Mesothelial cell of epicardium (in vitro differentiated cells): ENCODE measurements around the gene BIRC7. TPM values are rescaled to one million over a fixed set of nuclear protein-coding genes. Genes with fewer than 3 reads are reported as not detected.

Source experiments
- DNase-seq, 2 experiments: peaks; one replicate each; pipeline ENCODE4 v3.0.0; 2021; ENCODE audit warnings: low spot score in 2 of 2; ENCODE audit not compliant: unreplicated experiment in 2 of 2
- H3K27ac Mint-ChIP-seq: 2 replicates; pipeline ENCODE4 v1.8.0; 2021; ENCODE audit warnings: mixed read lengths
- H3K27me3 Mint-ChIP-seq: 2 replicates; pipeline ENCODE4 v1.8.0; 2021; ENCODE audit warnings: low read depth, mixed read lengths
- H3K36me3 Mint-ChIP-seq: 2 replicates; pipeline ENCODE4 v1.8.0; 2021; ENCODE audit warnings: mixed read lengths
- H3K4me1 Mint-ChIP-seq: 2 replicates; pipeline ENCODE4 v1.8.0; 2021; ENCODE audit warnings: mixed read lengths
- H3K4me3 Mint-ChIP-seq: 2 replicates; pipeline ENCODE4 v1.8.0; 2021; ENCODE audit warnings: mild to moderate bottlenecking, moderate library complexity, mixed read lengths
- H3K9me3 Mint-ChIP-seq: 2 replicates; pipeline ENCODE4 v1.8.0; 2021; ENCODE audit warnings: mixed read lengths
- total RNA-seq: library from RNA; stranded (reverse); gene quantifications from 3 replicates; pipeline ENCODE4 v1.2.1, GENCODE V29; 2021
- TF ChIP-seq, protein P1 (sequence below): fragments of 200-600 bp; sonication (generic); IDR thresholded peaks from one replicate; pipeline ENCODE4 v1.5.0; 2021; ENCODE audit warnings: antibody characterized with exemption; ENCODE audit not compliant: unreplicated experiment

BIRC7 gene
- total RNA-seq, 1 donor from 2014 or later: 0.36 TPM

DNA sequence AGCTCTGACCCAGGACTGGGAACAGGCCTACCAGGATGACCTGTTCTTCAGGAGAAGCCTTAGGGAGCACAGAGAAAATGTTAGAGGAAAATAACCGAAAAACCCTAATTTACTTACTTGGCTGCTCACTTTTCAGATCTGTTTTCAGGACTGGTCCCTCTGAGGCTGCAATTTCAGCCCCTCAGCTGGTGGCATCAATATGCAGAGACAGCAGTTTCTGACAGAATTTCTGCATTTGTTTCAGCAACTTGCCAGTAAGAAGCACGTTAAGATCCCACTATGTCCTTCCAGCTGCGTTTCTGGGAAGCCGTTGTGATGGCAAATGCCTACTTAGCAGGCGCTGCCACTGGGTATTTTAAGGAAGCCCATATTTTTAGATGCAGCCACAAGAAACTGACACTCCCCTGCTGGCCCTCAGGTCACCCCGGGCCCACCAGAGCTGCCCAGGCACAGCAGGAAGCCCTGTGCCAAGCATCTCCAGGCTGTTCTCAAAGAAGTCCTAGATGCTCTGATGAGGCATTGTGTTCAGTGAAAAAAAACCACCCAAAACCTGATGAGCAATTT, 27.3 kb upstream of the BIRC7 start:
- Mint-ChIP-seq H3K4me3 (no peak overlapping the region), H3K4me1 (peaks cover 8% of the 10 kb centered on the region), H3K27me3 (no peaks in the 10 kb centered on the region), H3K27ac (no peak overlapping the region), H3K9me3 (no peaks in the 10 kb centered on the region), H3K36me3 (peaks cover 26% of the 10 kb centered on the region)
- no peak for DNase-seq
- TF ChIP-seq, protein P1, sequence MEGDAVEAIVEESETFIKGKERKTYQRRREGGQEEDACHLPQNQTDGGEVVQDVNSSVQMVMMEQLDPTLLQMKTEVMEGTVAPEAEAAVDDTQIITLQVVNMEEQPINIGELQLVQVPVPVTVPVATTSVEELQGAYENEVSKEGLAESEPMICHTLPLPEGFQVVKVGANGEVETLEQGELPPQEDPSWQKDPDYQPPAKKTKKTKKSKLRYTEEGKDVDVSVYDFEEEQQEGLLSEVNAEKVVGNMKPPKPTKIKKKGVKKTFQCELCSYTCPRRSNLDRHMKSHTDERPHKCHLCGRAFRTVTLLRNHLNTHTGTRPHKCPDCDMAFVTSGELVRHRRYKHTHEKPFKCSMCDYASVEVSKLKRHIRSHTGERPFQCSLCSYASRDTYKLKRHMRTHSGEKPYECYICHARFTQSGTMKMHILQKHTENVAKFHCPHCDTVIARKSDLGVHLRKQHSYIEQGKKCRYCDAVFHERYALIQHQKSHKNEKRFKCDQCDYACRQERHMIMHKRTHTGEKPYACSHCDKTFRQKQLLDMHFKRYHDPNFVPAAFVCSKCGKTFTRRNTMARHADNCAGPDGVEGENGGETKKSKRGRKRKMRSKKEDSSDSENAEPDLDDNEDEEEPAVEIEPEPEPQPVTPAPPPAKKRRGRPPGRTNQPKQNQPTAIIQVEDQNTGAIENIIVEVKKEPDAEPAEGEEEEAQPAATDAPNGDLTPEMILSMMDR: no peak

DNA sequence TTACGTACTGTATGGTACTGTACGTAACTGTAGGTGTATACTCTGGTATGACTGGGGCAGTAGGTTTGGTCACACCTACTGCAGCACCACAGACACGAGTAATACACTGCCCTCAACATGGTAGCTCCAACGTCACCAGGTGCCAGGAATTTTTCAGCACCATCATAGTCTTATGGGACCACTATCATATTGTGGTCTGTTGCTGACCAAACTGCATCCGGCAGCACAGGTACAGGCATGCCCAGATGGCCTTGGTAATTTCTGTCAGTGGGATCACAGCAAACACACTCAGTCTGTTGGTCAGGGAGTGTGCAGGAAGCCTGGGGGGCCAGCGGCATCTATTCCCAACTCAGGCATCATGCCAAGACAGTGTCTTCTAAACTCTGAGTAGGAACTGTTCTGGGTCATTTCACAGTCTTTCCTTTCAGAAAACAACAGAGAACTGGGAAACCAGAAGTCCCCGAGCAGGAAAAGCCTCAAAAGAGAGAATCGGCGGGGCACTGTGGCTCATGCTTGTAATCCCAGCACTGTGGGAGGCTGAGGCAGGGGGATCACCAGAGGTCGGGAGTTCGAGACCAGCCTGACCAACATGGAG, 25.6 kb upstream of the BIRC7 start:
- Mint-ChIP-seq H3K36me3 (peaks cover 33% of the 10 kb centered on the region), H3K4me3 (no peak overlapping the region), H3K27me3 (no peaks in the 10 kb centered on the region), H3K9me3 (no peaks in the 10 kb centered on the region), H3K4me1 (peaks cover 25% of the 10 kb centered on the region), H3K27ac (no peak overlapping the region)
- TF ChIP-seq, protein P1: no peak
- no peak for DNase-seq

DNA sequence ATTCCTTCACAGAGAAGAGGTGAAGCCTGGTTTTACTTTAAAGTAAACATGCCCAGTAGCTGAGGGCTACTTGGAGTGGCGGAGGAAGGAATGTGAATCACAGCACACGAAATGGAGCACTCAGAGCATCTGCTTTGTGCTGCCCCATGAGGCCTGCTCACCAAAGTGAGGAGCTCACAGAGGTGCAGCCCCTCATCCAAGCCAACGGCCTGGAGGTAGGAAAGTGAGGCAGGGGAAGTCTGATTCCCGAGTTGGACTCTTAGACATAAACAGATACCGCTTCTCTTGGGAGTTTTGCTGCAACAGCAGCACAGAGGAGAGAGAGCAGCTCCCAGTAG, 23.3 kb upstream of the BIRC7 start:
- no peak for DNase-seq
- H3K36me3 Mint-ChIP-seq: peaks cover 28% of the 10 kb centered on the region
- no peaks in the 10 kb centered on the region for H3K9me3 Mint-ChIP-seq
- H3K27me3 Mint-ChIP-seq: no peaks in the 10 kb centered on the region
- no peak overlapping the region for H3K4me3 Mint-ChIP-seq
- H3K27ac Mint-ChIP-seq: no peak overlapping the region
- H3K4me1 Mint-ChIP-seq: peaks cover 34% of the 10 kb centered on the region
- TF ChIP-seq, protein P1: no peak

DNA sequence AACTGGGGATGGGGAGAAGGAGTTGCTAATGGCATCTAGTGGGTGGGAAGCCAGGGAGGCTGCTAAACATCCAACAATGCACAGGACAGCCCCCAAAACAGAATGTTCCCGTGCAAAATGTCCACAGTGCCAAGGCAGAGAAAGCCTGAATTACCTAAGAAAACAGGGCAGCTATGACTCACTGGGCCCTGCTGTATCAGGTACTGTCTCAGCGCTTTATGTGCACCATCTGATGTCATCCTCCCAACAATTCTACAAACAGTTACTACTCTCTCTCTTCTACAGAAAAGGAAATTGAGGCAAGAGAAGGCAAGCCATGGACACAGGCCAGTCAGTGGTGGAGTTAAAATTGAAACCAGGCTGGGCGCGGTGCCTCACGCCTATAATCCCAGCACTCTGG, 22.9 kb upstream of the BIRC7 start:
- no peak for DNase-seq
- Mint-ChIP-seq H3K4me3 (no peak overlapping the region), H3K27ac (no peak overlapping the region), H3K4me1 (peaks cover 34% of the 10 kb centered on the region), H3K36me3 (peaks cover 27% of the 10 kb centered on the region), H3K9me3 (no peaks in the 10 kb centered on the region), H3K27me3 (no peaks in the 10 kb centered on the region)
- TF ChIP-seq, protein P1: no peak

DNA sequence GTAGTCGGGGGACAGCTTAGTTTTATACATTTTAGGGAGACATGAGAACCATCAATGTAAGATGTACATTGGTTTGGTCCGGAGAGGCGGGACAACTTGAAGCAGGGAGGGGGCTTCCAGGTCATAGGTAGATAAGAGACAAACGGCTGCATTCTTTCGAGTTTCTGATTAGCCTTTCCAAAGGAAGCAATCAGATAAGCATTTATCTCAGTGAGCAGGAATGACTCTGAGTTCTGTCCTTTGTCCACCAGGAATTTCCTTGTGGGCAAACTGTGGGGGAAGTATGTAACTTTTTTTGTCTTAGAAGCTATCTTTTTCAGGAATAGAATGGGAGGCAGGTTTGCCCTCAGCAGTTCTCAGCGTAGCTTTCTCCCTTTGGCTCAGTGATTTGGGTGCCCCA, 21.2 kb upstream of the BIRC7 start:
- peaks cover 34% of the 10 kb centered on the region for H3K4me1 Mint-ChIP-seq
- H3K4me3 Mint-ChIP-seq: peak overlapping the region; percentile 95
- H3K9me3 Mint-ChIP-seq: no peaks in the 10 kb centered on the region
- H3K36me3 Mint-ChIP-seq: peaks cover 24% of the 10 kb centered on the region
- no peak for DNase-seq
- TF ChIP-seq, protein P1: no peak
- peak overlapping the region; percentile 97 for H3K27ac Mint-ChIP-seq
- H3K27me3 Mint-ChIP-seq: no peaks in the 10 kb centered on the region
